Testis (tissue), 3 donors: ENCODE results near the gene AKAP8. TPM values are rescaled to one million over a fixed set of nuclear protein-coding genes. Genes with fewer than 3 reads are reported as not detected.
"Not testable (repeated sequence)": the region's sequence is repeated elsewhere in the genome, so short reads cannot be mapped to it uniquely, and the experiment has no call there.

Source experiments
- DNase-seq: peaks from one replicate; pipeline ENCODE4 v3.0.0-alpha.2; 2019
- H3K27ac ChIP-seq, 2 donors: fragments of 200-600 bp; sonication (generic); one replicate each; pipeline ENCODE4 v1.5.1; 2019
- H3K27me3 ChIP-seq: fragments of 200-600 bp; sonication (generic); one replicate; pipeline ENCODE4 v1.5.1; 2019
- H3K36me3 ChIP-seq: fragments of 200-600 bp; sonication (generic); one replicate; pipeline ENCODE4 v1.5.1; 2017; ENCODE audit warnings: low read depth; ENCODE audit errors: missing control alignments
- H3K4me1 ChIP-seq: fragments of 200-600 bp; sonication (generic); one replicate; pipeline ENCODE4 v1.5.1; 2019
- H3K4me3 ChIP-seq, 2 donors: fragments of 200-600 bp; sonication (generic); one replicate each; pipeline ENCODE4 v1.5.1; 2017 to 2019
- H3K9me3 ChIP-seq: fragments of 200-600 bp; sonication (generic); one replicate; pipeline ENCODE4 v1.5.1; 2017
- CTCF ChIP-seq, 3 experiments: fragments of 450-650 bp in 2 of 3; fragments of 200-600 bp in 1 of 3; sonication (generic) in 1 of 3; IDR thresholded peaks; one replicate each; pipeline ENCODE4 v1.5.1; 2016 to 2019; ENCODE audit warnings: antibody characterized with exemption in 3 of 3, mild to moderate bottlenecking in 2 of 3, moderate library complexity in 1 of 3
- POLR2A ChIP-seq: fragments of 450-650 bp; IDR thresholded peaks from one replicate; pipeline ENCODE4 v1.6.1; 2017; ENCODE audit warnings: antibody characterized with exemption, mild to moderate bottlenecking, moderate library complexity
- WGBS, 2 donors: methylation state at CpG; one replicate each; pipeline ENCODE4 v1.1.5; 2018; 5-methylcytosine and 5-hydroxymethylcytosine counted together
- intact Hi-C: fragments of 100-400 bp; cut with DNase I; formaldehyde crosslinking; loops from one replicate; pipeline ENCODE4 v1.15.1; 2023; ENCODE audit warnings: low total_unique reads
- polyA plus RNA-seq: library from polyadenylated mRNA; stranded (reverse); fragments of 350-450 nt; fragmentation: Illumina TruSeq; extraction: RNeasy Lipid Tissue Mini Kit (QIAGEN cat#74804); gene quantifications from one replicate; pipeline ENCODE4 v1.2.3, GENCODE V29; 2014; ENCODE audit warnings: low read depth, low replicate concordance; ENCODE audit not compliant: insufficient read depth
- total RNA-seq, 2 donors: library from RNA; depleted of rRNA; stranded (reverse); fragments of >200 nt; gene quantifications; one replicate each; pipeline ENCODE4 v1.2.3, GENCODE V29; 2016

AKAP8 gene
- total and polyA plus RNA-seq, 3 donors from 2014 or later: 20.1 to 46.3 (median 44.0) TPM

- Histone ChIP-seq H3K4me1 (no peaks in the 10 kb centered on the region), H3K27me3 (no peaks in the 10 kb centered on the region), H3K4me3 (no peak overlapping the region), H3K27ac (no peak overlapping the region), H3K9me3 (no peaks in the 10 kb centered on the region), H3K36me3 (no peaks in the 10 kb centered on the region)
- TF ChIP-seq POLR2A (no peak), CTCF (IDR thresholded peaks at IDR 0.05) (no peak)
- WGBS, 2 donors: 94% methylated on average over 4 of the region's 4 CpGs
- intact Hi-C loops: no loop called here
- no peak for DNase-seq
Measured at GRCh38 chr19:15340086-15340485, 39.5 kb downstream of the AKAP8 start.

- intact Hi-C loops: loop anchor here (10.0 kb wide), 1 partner anchor 72 kb away; no protein-coding TSS in a partner anchor
- H3K4me3 ChIP-seq: no peak overlapping the region
Measured at GRCh38 chr19:15337202-15337601, 42.4 kb downstream of the AKAP8 start.

GRCh38 chr19:15335992-15336391 lies 43.6 kb downstream of the AKAP8 start:
- H3K9me3 ChIP-seq, DNase-seq, H3K27me3 ChIP-seq, H3K36me3 ChIP-seq, H3K4me1 ChIP-seq, H3K27ac ChIP-seq, H3K4me3 ChIP-seq: not testable (repeated sequence)
- intact Hi-C loops: loop anchor here (10.0 kb wide), 1 partner anchor 71 kb away; no protein-coding TSS in a partner anchor
- WGBS, 2 donors: 61 to 63% methylated on average over 7 of the region's 7 CpGs

More at GRCh38 chr19:15337202-15337601, 42.4 kb downstream of the AKAP8 start:
- no peak for DNase-seq
- Histone ChIP-seq H3K9me3 (no peaks in the 10 kb centered on the region), H3K27ac (no peak overlapping the region), H3K27me3 (no peaks in the 10 kb centered on the region), H3K4me1 (peaks cover 8% of the 10 kb centered on the region), H3K36me3 (no peaks in the 10 kb centered on the region)
- 66 to 73% methylated on average over 8 of the region's 8 CpGs for WGBS, 2 donors
- no peak for TF ChIP-seq CTCF (IDR thresholded peaks at IDR 0.05)
- TF ChIP-seq POLR2A: no peak

- H3K4me1 ChIP-seq: peaks cover 41% of the 10 kb centered on the region
- DNase-seq: peak; percentile 81
Measured at GRCh38 chr19:15332311-15332996, 47.1 kb downstream of the AKAP8 start, which contains the start of gene BRD4. BRD4 (minus strand) TSS chr19:15332539; CDS start chr19:15273099, 59,440 bp downstream.

More at GRCh38 chr19:15332311-15332996, 47.1 kb downstream of the AKAP8 start, which contains the start of gene BRD4:
- no peaks in the 10 kb centered on the region for H3K9me3 ChIP-seq
- 1 to 6% methylated on average over 12 to 69 of the region's 81 CpGs for WGBS, 2 donors
- H3K27me3 ChIP-seq: no peaks in the 10 kb centered on the region
- intact Hi-C loops: loop anchor here (10.0 kb wide), 1 partner anchor 68 kb away; no protein-coding TSS in a partner anchor
- TF ChIP-seq POLR2A: no peak
- TF ChIP-seq CTCF (IDR thresholded peaks at IDR 0.05): no peak
- peak within 1 kb of the TSS; percentile 93 to 94 for H3K27ac ChIP-seq
- H3K36me3 ChIP-seq: no peaks in the 10 kb centered on the region
- H3K4me3 ChIP-seq: peak within 1 kb of the TSS; percentile 89 to 96
